Tibial nerve (tissue), 3 donors: Measurements from ENCODE around the gene NTN5.

Source experiments
- CTCF ChIP-seq, 5 experiments: fragments of 200-600 bp in 3 of 5; fragments of 450-650 bp in 2 of 5; sonication (generic) in 3 of 5; IDR thresholded peaks; one replicate each; pipeline ENCODE4 v1.5.1; 2016 to 2019; ENCODE audit warnings: antibody characterized with exemption in 5 of 5, mild to moderate bottlenecking in 3 of 5, moderate library complexity in 2 of 5
- POLR2A ChIP-seq, 2 donors: fragments of 450-650 bp; IDR thresholded peaks; one replicate each; pipeline ENCODE4 v1.6.1; 2017; ENCODE audit warnings: antibody characterized with exemption in 2 of 2, mild to moderate bottlenecking in 2 of 2, moderate library complexity in 2 of 2

DNA sequence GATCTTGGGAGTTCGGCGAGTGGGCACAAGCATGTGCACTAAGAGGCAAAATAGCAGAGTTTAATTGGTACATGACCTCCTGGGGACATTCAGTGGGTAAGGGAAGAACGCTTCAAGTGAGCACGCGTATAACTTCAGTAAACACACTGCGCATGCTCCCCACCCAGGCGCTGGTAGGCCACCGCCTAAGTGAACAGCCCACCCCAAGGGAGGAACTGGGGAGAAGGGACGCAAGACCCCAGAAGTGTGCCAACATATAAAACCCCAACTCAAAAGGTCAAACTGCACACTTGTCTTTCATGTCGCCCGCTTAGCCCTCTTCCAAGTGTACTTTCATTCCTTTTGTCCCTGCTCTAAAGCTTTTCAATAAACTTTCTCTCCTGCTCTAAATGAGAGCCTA, 10.5 kb upstream of the NTN5 start:
- no peak for TF ChIP-seq CTCF (IDR thresholded peaks at IDR 0.05)
- TF ChIP-seq POLR2A (IDR thresholded peaks at IDR 0.05), result no peak
